Fibroblast of gingiva (primary cell): ENCODE data around the gene POLR2A.

Experiments
- DNase-seq: peaks from one replicate; pipeline ENCODE4 v3.0.0-alpha.2; 2011; ENCODE audit warnings: low read depth

POLR2A gene

GRCh38 chr17:7484067-7484918, at the start of gene POLR2A:
Gene POLR2A (plus strand): TSS chr17:7484366.
- peak; percentile 99 for DNase-seq

DNA sequence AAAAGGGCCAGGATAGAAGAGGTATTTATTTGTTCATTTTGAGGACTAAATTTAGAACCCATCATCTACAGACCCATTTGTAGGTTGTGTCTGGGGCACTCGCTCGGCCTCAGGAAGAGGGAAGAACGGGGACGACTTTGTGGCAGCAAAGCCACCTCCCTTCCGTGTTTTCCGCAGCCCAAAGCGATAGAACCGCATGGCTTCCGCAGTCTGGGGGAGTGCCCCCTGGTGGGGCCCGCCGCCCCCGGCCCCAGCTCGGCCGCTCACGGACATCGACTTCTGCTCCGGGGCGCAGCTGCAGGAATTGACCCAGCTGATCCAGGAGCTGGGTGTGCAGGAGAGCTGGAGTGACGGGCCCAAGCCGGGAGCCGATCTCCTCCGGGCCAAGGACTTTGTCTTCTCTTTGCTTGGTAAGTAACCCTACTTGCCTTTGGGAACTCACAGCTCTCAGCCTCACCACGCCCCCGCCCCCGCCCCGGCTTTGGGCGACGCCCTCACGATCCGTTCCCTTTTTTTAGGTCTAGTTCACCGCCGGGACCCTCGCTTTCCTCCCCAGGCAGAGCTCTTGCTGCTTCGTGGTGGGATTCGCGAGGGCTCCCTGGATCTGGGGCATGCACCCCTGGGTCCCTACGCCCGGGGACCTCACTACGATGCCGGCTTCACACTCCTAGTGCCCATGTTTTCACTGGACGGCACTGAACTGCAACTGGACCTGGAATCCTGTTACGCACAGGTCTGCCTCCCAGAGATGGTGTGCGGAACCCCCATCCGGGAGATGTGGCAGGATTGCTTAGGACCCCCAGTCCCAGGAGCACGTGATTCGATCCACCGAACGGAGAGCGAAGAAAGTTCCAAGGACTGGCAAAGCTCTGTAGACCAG, 48.2 kb upstream of the POLR2A start:
- no peak for DNase-seq

- DNase-seq: peak; percentile 72
These were observed 47.4 kb upstream of the POLR2A start for GRCh38 chr17:7436556-7437368.

- no peak for DNase-seq
These were observed 46.8 kb upstream of the POLR2A start for GRCh38 chr17:7437369-7437863.

DNA sequence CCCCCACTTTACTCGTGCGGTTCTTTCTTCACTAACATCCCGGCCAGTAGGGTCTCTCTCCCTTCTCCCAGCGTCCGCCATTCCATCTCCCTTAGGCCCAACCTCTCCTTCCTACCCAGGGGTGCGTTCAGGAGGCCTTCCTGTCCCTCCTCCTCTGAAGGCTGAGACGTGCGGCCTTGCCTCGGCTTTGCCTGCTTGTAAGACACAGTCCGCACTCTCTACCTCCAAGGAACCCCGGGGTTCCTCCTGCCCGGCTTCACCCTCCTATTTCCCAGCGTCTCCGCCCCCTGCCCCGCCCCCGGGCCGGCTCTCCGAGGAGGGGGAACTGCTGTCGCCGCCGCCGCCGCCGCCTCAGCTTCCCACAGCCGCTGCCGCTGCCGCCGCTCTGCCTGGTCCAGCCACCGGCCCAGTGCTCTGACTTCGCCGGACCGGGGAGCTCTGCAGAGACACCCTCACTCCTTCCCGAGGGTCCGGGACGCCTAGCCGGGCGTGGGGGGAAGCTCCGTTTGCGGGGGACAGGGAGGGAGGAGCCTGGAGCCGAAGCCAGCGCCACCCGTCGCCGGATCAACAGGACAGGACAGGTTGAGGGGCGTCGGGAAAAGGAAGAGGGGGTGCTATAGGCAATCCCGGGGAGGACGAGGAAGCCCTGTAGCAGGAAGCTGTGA, 46.1 kb upstream of the POLR2A start:
- no peak for DNase-seq

- DNase-seq: no peak
These were observed 45.3 kb upstream of the POLR2A start for GRCh38 chr17:7438656-7439460.

DNA sequence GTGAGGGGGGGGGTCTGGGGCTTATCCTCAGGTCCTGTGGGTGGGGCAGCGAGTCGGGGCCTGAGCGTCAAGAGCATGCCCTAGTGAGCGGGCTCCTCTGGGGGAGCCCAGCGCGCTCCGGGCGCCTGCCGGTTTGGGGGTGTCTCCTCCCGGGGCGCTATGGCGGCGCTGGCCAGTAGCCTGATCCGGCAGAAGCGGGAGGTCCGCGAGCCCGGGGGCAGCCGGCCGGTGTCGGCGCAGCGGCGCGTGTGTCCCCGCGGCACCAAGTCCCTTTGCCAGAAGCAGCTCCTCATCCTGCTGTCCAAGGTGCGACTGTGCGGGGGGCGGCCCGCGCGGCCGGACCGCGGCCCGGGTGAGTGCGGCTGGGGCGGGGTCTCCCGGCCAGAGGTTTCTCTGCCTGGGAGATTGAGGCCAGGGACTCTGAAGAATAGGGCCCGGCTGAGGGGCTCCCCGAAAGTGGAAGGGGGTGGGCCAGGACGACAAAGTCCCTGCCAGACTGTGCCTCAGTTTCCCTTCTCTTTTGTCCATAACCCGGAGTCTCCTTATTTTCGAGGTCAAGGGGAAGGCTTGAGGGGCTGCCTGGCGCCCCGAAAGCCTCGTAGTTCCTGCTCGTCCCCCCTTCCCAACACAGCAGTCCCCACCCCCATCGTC, 44.6 kb upstream of the POLR2A start, which contains the start of gene FGF11:
Gene FGF11, plus strand, starts transcription at position 51 of the 651 bp plus-strand sequence. Its CDS starts 109 bp downstream, at position 160.
- no peak for DNase-seq

GRCh38 chr17:7440113-7440833, 43.9 kb upstream of the POLR2A start:
- DNase-seq: no peak

DNA sequence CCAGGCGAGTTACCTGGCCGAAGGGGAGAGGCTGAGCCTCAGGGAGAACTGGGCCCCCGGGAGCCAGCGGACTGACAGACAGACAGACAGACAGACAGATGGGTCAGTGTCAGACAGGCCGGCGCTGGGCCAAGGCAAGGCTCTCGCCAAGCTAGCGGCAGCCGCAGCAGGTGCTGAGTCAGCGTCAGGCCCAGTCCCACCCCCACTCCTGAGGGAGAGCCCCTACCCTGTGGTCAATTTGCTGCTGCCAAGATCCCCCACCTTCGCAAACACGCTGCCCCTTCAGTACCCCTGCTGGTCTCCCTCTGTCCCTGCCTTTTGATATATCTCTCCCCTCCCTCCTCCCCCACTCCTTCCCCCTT, 43.4 kb upstream of the POLR2A start:
- no peak for DNase-seq

DNA sequence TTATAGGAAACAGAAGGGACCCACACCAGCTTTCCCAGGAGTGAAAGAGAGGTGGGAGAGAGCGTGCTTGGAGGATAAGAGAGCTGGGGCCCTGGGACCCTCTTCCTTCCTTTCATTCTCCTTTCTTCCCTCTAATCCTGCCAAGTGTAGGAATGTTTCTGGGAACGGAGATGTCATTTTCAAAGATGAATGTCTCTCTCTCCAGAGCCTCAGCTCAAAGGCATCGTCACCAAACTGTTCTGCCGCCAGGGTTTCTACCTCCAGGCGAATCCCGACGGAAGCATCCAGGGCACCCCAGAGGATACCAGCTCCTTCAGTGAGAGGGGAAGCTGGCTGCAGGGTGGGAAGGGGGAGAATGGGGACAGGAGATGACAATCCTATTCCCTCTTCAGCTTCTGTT, 42.9 kb upstream of the POLR2A start:
- DNase-seq: no peak

GRCh38 chr17:7442142-7442541, 42.0 kb upstream of the POLR2A start:
- no peak for DNase-seq

DNA sequence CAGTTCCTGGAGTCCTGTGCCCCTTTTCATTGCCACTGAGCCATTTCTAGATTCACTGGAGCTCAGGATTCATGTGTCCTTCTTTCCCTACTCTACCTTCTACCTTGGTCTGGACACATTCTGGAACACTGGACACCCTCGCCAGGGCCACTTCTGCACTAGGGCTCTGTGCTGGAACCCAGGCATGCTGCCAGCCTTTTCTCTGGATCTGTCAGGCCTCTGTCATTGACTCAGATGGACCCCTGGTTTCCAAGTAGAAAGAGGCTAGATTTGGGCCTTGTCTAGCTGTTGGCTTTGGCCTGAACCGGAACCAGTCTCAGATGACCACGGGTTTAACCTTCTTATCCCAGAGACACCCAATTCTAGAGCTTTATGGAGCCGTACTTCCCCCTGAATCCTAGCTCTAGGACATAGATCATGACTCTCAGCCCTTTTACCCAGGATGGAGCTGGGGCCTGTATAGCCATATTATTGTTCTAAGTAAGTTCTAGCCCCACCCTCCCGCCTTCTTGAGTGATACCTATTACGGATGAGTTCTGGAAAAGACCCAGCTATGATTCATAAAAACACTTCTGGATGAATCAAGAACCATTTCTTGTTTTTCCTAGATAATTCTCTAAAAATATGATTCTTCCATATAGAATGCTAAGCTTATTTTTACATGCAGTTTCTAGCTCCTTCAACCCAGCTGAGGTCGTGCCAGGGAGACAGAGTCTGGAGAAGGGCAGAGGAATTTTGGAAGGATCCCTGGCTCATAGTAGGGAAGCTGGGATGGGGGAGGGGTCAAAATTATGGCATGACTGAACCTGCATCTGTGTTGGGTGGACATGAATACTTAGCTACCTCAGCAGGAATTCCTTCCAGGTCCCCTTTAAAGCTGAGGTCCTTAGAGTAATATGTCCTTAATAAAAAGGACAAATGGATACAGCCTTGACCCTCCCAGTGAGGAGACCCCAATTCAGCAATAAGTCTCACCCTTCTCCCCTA, 40.4 kb upstream of the POLR2A start:
- no peak for DNase-seq

DNA sequence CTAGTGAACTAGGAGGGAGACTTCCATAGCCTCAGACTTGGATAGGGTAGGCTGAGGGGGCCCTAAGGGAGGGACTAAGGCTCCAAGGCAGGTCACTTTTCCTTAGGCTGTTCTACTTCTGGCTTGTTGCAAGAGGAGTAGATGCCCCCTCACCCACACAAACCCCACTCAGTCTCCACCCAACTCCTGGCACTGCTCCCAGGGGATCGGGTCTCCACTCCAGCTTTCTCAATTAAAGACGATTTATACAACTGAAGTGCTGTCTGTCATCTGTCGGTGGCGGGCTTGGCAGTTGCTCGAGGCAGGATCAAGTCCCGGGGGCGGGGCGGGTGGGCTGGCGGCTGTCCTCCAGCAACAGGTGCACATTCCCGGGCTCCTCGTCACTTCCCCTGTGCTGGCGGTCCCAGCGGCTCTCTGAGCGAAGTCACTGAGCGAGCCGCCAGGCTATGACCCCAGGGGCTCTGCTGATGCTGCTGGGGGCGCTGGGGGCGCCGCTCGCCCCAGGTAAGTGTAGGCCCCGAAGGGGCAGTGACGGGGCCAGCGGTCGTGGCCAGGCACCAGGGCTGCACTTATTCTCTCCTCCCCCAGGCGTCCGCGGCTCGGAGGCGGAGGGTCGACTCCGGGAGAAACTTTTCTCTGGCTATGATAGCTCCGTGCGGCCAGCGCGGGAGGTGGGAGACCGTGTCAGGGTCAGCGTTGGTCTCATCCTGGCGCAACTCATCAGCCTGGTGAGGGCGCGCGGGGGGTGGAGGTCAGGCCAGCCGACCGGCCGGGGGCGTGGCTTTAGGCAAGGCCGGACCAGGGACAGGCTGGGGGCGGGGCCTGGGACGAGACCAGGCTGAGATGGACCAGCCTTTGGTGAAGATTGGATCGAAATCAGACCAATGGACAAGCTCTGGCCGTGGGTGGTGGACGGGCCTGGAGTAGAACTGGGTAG, 39.2 kb upstream of the POLR2A start, which contains the start of gene CHRNB1:
Gene CHRNB1, plus strand, starts transcription at position 380 of the 937 bp plus-strand sequence. Its CDS starts 67 bp downstream, at position 447.
- DNase-seq: peak; percentile 31

- DNase-seq: no peak
These were observed 38.6 kb upstream of the POLR2A start for GRCh38 chr17:7445619-7445968.

GRCh38 chr17:7448461-7448860, 35.7 kb upstream of the POLR2A start:
- DNase-seq: no peak

DNA sequence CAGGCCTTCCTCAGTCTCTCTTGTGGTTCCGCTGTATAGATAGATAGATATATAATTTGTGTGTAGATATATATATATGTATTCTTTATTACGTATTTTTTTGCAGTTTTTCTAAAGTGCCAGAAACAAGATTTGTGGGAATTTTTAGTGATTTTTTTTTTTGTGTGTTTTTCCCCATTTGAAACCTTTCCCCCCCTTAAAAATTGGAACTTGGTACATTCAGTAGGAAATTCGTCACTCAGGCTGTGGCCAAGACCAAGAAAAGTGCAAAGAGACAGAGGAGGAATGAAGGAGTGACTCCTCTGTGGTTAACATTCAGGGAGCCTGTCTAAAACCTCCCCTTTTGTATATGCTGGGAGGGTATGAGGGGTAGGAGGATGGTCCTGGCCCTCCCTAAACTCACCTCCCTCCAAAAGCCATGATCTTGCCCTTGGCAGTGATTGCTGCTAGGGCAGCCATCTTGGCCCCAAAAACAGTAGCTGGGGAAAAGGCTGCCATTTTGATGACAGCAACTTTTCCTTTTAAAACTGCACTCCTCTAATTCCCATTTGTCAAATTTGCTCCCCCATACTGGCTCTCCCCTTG, 24.1 kb upstream of the POLR2A start:
- no peak for DNase-seq
